ENCODE data around the gene SF1.

GRCh38 chr11:64763526-64764039 lies 14.8 kb downstream of the SF1 start:
- no peak for TF ChIP-seq ZNF274 (IDR thresholded peaks at IDR 0.05; ENCODE audit: low read depth, low read length)
- TF ChIP-seq YY1 (IDR thresholded peaks at IDR 0.05; ENCODE audit: insufficient read depth, insufficient read length) = no peak
- TF ChIP-seq SUZ12 (IDR thresholded peaks at IDR 0.05; ENCODE audit: extremely low read depth, insufficient read depth, insufficient read length) = no peak
